Daoy (cell line): ENCODE measurements around the gene NF1. TPM values are rescaled to one million over a fixed set of nuclear protein-coding genes. Genes with fewer than 3 reads are reported as not detected.

Experiments used
- total RNA-seq: library from RNA; depleted of rRNA; stranded (reverse); fragments of >200 nt; shearing (Covaris generic); gene quantifications from 2 replicates; pipeline ENCODE4 v1.2.3, GENCODE V29; 2014; rRNA removed

The NF1 gene
- total RNA-seq, 1 experiment from 2014 or later, result 30.2 TPM

Other genes with a start within 250 kb of the NF1 start
- gene TEFM, start 188.7 kb upstream of the NF1 start, total RNA-seq, result 12.5 and 27.5 TPM in 2 replicates
- 6.9 TPM in 1 of 2 replicates, not detected in the other for gene ADAP2, start 173.0 kb upstream of the NF1 start, total RNA-seq
- 15.2 and 20.4 TPM in 2 replicates for gene RNF135, start 123.9 kb upstream of the NF1 start, total RNA-seq
- gene OMG, start 202.3 kb downstream of the NF1 start, total RNA-seq, result not detected in 2 replicates
- gene EVI2B, start 219.1 kb downstream of the NF1 start, total RNA-seq, result not detected in 2 replicates
- 0.63 and 4.0 TPM in 2 replicates for gene EVI2A, start 226.6 kb downstream of the NF1 start, total RNA-seq